GM21515 (cell line): ENCODE measurements around the gene KIF9.
"Not testable (repeated sequence)": the region's sequence is repeated elsewhere in the genome, so short reads cannot be mapped to it uniquely, and the experiment has no call there.

Experiments used
- ATAC-seq: cut with Tn5 transposase; IDR thresholded peaks from one replicate; pipeline ENCODE4 v1.9.1; 2021; ENCODE audit not compliant: unreplicated experiment

Gene KIF9, protein sequence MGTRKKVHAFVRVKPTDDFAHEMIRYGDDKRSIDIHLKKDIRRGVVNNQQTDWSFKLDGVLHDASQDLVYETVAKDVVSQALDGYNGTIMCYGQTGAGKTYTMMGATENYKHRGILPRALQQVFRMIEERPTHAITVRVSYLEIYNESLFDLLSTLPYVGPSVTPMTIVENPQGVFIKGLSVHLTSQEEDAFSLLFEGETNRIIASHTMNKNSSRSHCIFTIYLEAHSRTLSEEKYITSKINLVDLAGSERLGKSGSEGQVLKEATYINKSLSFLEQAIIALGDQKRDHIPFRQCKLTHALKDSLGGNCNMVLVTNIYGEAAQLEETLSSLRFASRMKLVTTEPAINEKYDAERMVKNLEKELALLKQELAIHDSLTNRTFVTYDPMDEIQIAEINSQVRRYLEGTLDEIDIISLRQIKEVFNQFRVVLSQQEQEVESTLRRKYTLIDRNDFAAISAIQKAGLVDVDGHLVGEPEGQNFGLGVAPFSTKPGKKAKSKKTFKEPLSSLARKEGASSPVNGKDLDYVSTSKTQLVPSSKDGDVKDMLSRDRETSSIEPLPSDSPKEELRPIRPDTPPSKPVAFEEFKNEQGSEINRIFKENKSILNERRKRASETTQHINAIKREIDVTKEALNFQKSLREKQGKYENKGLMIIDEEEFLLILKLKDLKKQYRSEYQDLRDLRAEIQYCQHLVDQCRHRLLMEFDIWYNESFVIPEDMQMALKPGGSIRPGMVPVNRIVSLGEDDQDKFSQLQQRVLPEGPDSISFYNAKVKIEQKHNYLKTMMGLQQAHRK

DNA sequence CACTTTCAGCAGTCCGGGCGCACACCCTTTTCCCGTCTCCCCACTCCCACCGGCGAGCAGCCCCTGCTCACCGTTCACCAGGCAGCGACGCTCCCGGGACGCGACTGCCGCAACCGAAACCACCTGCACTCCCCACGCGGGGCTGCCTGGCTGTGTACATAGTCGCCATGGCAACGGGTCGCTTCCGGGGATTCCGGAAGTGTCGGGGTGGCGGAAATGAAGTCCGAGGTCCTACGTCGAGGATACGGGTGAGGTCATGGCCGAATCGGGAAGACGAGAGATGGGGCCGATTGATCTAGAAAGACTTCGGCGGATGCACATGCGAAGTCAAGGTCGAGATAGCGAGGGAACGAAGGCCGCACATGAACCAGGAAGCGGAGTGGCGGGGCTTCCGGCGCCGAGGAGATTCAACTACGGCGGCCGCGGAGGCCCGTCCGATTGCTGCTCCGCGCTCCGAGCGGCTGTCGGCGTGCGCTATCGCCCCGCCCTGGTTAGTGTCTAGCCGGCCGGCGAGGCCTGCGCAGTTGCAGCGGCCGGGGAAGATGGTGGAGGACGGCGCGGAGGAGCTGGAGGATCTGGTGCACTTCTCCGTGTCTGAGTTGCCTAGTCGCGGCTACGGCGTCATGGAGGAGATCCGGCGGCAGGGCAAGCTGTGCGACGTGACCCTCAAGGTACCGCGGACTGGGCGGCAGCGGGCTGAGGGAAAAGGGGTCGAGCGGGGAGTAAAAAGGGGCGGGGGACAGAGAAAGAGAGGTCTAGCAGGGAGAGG lies at the start of gene KIF9, which contains the start of gene KLHL18:
Gene KIF9, minus strand, starts transcription at position 376 of the 769 bp plus-strand sequence. CDS start 5,425 bp downstream, outside the sequence.
Gene KLHL18, plus strand, starts transcription at position 521 of the 769 bp plus-strand sequence. Its CDS starts 22 bp downstream, at position 543.
- peak; percentile 69 for ATAC-seq

- ATAC-seq: no peak
These were observed 41.8 kb upstream of the KIF9 start for GRCh38 chr3:47324278-47324865.

- ATAC-seq: no peak
These were observed 41.1 kb upstream of the KIF9 start for GRCh38 chr3:47323431-47324277.

DNA sequence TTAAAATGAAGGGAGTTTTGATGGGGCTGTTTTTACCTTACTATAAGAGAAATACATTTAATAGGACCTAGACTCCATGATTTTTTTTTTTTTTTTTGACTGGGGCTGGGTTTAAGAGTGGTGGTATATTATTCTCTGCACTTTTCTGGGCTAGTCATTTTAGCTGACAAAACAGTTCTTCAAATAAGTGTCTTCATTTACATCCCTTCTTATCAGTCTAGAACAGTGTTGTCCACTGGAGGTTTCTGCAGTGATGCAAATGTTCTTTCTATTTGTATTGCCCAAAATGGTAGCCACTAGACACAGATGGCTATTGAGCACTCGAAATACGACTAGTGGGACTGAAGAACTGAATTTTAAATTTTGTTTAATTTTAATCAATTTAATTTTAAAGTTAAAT lies 37.4 kb upstream of the KIF9 start:
- ATAC-seq: no peak

DNA sequence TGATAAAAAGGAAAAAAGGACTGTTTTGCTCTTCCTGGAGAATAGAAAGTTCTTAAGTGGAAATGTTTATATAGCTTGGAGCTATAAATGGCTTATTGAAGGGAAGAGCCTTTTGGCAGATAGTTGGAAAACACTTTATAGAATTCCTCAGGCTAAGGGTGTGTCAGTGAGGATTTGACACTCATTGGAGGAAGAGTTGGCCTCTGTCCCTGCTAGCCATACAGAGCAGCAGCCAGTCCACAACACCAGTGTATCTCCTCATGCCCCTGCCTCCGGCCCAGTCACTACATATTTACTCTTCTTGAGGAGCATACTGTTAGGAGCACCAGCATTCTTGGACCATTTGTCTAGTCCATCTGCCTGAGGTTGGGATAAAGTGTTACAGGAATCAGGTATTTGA lies 36.3 kb upstream of the KIF9 start:
- no peak for ATAC-seq

DNA sequence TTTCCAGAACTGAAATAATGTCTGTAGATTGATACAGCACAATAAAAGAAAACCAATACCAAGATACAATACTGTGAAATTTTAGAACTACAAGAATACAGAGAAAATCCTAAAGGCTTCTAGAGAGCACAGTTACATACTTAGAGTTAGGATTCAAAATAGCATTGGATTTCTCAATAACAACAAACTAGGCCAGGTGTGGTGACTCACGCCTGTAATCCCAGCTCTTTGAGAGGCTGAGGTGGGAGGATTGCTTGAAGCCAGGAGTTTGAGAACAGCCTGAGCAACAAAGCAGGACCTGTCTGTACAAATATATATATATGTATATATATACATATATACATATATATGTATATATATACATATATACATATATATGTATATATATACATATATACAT lies 33.6 kb upstream of the KIF9 start:
- ATAC-seq: not testable (repeated sequence)

- no peak for ATAC-seq
These were observed 32.6 kb upstream of the KIF9 start for GRCh38 chr3:47315069-47315647.

- no peak for ATAC-seq
These were observed 31.6 kb upstream of the KIF9 start for GRCh38 chr3:47314056-47314764.

DNA sequence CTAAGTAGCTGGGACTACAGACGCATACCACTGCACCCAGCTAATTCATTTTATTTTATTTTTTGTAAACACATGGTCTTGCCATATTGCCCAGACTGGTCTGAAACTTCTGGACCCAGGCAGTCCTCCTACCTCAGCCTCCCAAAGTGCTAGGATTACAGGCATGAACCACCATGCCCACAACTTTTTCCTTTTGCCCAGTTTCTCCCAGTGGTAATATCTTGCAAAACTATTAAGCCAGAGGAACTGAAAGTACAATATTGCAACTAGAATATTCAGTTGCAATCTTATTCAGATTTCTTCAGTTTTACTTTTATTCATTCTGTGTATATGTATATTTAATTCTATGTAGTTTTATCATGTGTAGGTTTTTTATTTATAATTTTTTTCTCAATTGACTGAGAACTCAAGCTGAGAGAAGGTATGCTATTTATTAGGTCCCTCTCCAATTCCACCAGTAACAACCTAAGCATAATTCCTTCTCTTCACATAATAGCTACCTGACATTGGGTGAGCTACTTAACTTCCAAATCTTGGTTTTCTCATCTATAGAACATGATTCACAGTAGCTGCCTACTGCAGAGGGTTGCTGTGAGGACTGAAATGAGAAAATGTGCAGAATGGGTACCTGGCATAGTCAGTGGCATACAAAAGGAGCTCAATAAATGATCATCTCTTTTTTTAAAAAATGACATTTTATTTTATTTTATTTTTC lies 30.9 kb upstream of the KIF9 start:
- no peak for ATAC-seq

DNA sequence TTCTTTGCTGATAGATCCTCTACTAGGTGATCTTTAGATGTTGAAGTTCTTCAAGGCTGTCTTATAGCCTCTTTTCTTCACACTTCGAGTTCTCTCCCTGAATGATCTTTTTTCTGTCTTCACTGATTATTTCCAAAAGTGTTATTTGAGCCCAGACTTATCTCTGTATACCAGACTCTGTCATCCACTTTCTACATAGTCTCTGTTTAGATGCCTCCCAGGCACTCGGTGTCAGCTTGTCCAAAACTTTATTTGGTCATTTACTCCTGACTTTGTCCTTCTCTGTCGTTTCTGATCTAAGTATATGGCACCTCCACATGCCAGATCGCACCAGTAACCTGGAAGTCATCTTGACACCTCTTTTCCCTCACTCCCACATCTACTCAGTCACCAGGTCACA lies 27.8 kb upstream of the KIF9 start:
- no peak for ATAC-seq

DNA sequence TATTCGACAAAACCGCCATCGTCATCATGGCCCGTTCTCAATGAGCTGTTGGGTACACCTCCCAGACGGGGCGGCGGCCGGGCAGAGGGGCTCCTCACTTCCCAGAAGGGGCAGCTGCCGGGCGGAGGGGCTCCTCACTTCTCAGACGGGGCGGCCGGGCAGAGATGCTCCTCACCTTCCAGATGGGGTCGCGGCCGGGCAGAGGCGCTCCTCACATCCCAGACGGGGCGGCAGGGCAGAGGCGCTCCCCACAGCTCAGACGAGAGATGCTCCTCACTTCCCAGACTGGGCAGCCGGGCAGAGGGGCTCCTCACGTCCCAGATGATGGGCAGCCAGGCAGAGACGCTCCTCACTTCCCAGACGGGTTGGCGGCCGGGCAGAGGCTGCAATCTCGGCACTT lies 26.6 kb upstream of the KIF9 start:
- not testable (repeated sequence) for ATAC-seq

- no peak for ATAC-seq
These were observed 23.4 kb upstream of the KIF9 start for GRCh38 chr3:47306022-47306421.

DNA sequence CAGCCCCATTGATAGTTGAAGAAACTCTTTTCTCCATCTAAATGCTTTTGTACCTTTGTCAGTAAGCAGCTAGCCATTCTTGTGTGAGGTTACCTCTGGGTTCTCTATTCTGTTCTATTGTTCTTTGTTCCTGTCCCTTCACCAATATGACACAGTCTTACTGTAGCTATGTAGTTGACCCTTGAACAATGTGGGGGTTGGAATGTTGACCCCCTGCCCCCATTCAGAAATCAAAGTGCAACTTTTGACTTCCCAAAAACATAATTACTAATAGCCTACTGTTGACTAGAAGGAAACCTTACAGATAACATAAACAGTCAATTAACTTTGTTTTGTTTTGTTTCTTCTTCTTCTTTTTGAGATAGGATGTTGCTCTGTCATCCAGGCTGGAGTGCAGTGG lies 18.9 kb upstream of the KIF9 start:
- no peak for ATAC-seq

GRCh38 chr3:47299381-47300318 lies 17.1 kb upstream of the KIF9 start:
- no peak for ATAC-seq

DNA sequence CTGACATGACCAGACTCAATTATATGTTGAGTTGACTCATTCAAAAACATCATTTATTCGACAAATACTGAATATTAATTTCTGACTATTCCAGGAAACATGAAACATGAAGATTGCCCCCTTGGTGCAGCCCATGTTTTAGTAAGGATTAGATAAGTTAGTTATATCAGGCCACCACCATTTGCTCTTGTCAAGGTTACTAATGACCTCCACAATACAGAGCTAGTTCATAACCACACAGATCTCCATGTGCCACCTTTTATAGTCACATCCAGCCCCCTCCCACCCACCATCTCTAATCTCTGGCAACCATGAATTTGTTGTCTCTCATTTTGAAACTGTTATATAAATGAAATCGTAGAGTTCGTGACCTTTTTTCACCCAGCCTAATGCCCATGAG lies 15.8 kb upstream of the KIF9 start:
- no peak for ATAC-seq

- ATAC-seq: no peak
These were observed 14.1 kb upstream of the KIF9 start for GRCh38 chr3:47296562-47297302.

DNA sequence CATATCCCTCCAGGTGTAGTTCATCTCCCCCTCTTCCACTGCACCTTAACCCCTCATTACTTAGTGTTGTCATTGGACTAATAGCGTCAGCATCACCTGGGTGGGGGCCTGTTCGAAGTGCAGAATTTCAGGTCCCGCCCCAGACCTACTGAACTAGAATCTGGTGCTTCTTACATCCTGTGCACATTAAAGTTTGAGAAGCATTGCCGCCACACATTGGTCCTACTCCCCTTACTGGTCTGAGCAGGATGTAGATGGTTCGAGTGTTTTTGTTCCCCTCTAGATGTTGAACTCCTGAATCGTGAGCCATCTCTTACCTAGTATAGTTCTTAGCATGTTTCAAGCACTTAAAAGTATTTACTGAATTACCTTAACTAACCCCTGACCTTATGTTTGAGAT lies 13.4 kb upstream of the KIF9 start:
- ATAC-seq: no peak
